DMS53 treated with DMSO at 0.1 percent for 48 hours (cell line): ENCODE data around the gene SLC25A48.
"Not testable (repeated sequence)": the region's sequence is repeated elsewhere in the genome, so short reads cannot be mapped to it uniquely, and the experiment has no call there.

Experiments
- DNase-seq: peaks from one replicate; lab custom pipeline; 2025; ENCODE audit not compliant: unreplicated experiment; lab: John Stamatoyannopoulos, UW

The SLC25A48 gene

GRCh38 chr5:135829681-135830383 lies 4.6 kb upstream of the SLC25A48 start:
- peak; percentile 84 for DNase-seq

- DNase-seq, result no peak
Measured at GRCh38 chr5:135830384-135830700, 4.1 kb upstream of the SLC25A48 start.

GRCh38 chr5:135830876-135831275 lies 3.6 kb upstream of the SLC25A48 start:
- DNase-seq, result no peak

GRCh38 chr5:135831439-135831838 lies 3.0 kb upstream of the SLC25A48 start:
- DNase-seq, result no peak

GRCh38 chr5:135831851-135832555 lies 2.5 kb upstream of the SLC25A48 start:
- DNase-seq, result no peak

GRCh38 chr5:135832941-135833920 lies 1.2 kb upstream of the SLC25A48 start:
- DNase-seq, result no peak

GRCh38 chr5:135833961-135834638 lies 363 bp upstream of the SLC25A48 start:
- DNase-seq, result no peak

- no peak for DNase-seq
Measured at GRCh38 chr5:135835766-135836165, 1.3 kb downstream of the SLC25A48 start.

GRCh38 chr5:135838395-135838794 lies 3.9 kb downstream of the SLC25A48 start:
- DNase-seq, result not testable (repeated sequence)

GRCh38 chr5:135839566-135839965 lies 5.1 kb downstream of the SLC25A48 start:
- DNase-seq, result no peak

GRCh38 chr5:135840959-135841358 lies 6.5 kb downstream of the SLC25A48 start:
- DNase-seq, result no peak

GRCh38 chr5:135842737-135843136 lies 8.3 kb downstream of the SLC25A48 start:
- no peak for DNase-seq

GRCh38 chr5:135843571-135844337 lies 9.3 kb downstream of the SLC25A48 start:
- DNase-seq, result no peak

- no peak for DNase-seq
Measured at GRCh38 chr5:135846311-135846710, 11.8 kb downstream of the SLC25A48 start.

GRCh38 chr5:135847976-135848375 lies 13.5 kb downstream of the SLC25A48 start:
- no peak for DNase-seq

GRCh38 chr5:135850231-135850630 lies 15.8 kb downstream of the SLC25A48 start:
- DNase-seq, result no peak

- no peak for DNase-seq
Measured at GRCh38 chr5:135850671-135851070, 16.2 kb downstream of the SLC25A48 start.

- DNase-seq, result no peak
Measured at GRCh38 chr5:135851186-135851914, 16.9 kb downstream of the SLC25A48 start.
